ENCODE measurements around the gene RNPEP.

- TF ChIP-seq POLR2A (IDR thresholded peaks at IDR 0.05; ENCODE audit: low read depth) (no peak), CTCF (IDR thresholded peaks at IDR 0.05) (no peak)
These were observed 36.6 kb upstream of the RNPEP start for GRCh38 chr1:201945863-201946223.

Measured in esophagus muscularis mucosa (tissue), 3 donors.